GM19193 (cell line): ENCODE results near the gene ETHE1.
A peak's percentile ranks its signal among the peaks of the same experiment; 100 is the strongest.

Experiments used
- POLR2A ChIP-seq: IDR thresholded peaks from 4 replicates; pipeline ENCODE4 v1.6.1; 2011; ENCODE audit not compliant: insufficient read depth, insufficient read length; ENCODE audit errors: extremely low read depth

The ETHE1 gene

GRCh38 chr19:43538922-43539321 lies 11.9 kb upstream of the ETHE1 start:
- no peak for TF ChIP-seq POLR2A

- no peak for TF ChIP-seq POLR2A
Observed at GRCh38 chr19:43534816-43535761, 8.1 kb upstream of the ETHE1 start.

GRCh38 chr19:43534305-43534815 lies 7.4 kb upstream of the ETHE1 start:
- no peak for TF ChIP-seq POLR2A

- TF ChIP-seq POLR2A, result peak; percentile 8
Observed at GRCh38 chr19:43533546-43534304, 6.7 kb upstream of the ETHE1 start.

- TF ChIP-seq POLR2A, result peak; percentile 22
Observed at GRCh38 chr19:43532962-43533545, 6.1 kb upstream of the ETHE1 start, which contains the start of gene ZNF575. TSS of gene ZNF575 (plus strand) at chr19:43533188. CDS start at chr19:43534423, 1,235 bp downstream.

GRCh38 chr19:43532571-43532961 lies 5.6 kb upstream of the ETHE1 start:
- TF ChIP-seq POLR2A, result peak; percentile 47

- no peak for TF ChIP-seq POLR2A
Observed at GRCh38 chr19:43527860-43528622, 1.0 kb upstream of the ETHE1 start.

GRCh38 chr19:43525836-43526771 lies 897 bp downstream of the ETHE1 start:
- TF ChIP-seq POLR2A, result no peak

GRCh38 chr19:43524922-43525835 lies 1.8 kb downstream of the ETHE1 start:
- no peak for TF ChIP-seq POLR2A

- TF ChIP-seq POLR2A, result no peak
Observed at GRCh38 chr19:43522929-43523328, 4.1 kb downstream of the ETHE1 start.

- TF ChIP-seq POLR2A, result no peak
Observed at GRCh38 chr19:43519436-43520088, 7.4 kb downstream of the ETHE1 start.

- TF ChIP-seq POLR2A, result no peak
Observed at GRCh38 chr19:43518051-43518450, 8.9 kb downstream of the ETHE1 start.
